Measurements from ENCODE around the gene CALB2.

DNA sequence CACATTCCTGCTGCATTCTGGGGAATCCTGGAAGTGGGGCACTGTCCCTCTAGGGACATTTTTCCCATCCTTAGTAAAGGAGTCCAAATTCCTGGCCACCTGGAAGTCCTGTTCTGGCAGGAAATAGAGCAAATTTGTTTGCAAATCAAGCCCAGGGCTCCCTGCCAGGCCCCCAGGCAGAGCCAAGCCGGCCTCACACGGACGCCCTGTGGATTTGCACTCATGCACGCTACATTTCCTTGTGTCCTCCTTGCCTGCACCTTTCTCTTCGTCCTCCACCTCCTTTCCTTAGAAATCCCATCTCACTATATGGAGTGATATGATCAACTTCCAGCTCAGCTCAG lies 7.0 kb upstream of the CALB2 start:
- TF ChIP-seq, protein P1, sequence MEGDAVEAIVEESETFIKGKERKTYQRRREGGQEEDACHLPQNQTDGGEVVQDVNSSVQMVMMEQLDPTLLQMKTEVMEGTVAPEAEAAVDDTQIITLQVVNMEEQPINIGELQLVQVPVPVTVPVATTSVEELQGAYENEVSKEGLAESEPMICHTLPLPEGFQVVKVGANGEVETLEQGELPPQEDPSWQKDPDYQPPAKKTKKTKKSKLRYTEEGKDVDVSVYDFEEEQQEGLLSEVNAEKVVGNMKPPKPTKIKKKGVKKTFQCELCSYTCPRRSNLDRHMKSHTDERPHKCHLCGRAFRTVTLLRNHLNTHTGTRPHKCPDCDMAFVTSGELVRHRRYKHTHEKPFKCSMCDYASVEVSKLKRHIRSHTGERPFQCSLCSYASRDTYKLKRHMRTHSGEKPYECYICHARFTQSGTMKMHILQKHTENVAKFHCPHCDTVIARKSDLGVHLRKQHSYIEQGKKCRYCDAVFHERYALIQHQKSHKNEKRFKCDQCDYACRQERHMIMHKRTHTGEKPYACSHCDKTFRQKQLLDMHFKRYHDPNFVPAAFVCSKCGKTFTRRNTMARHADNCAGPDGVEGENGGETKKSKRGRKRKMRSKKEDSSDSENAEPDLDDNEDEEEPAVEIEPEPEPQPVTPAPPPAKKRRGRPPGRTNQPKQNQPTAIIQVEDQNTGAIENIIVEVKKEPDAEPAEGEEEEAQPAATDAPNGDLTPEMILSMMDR (IDR thresholded peaks at IDR 0.05): no peak
- TF ChIP-seq, protein P2, sequence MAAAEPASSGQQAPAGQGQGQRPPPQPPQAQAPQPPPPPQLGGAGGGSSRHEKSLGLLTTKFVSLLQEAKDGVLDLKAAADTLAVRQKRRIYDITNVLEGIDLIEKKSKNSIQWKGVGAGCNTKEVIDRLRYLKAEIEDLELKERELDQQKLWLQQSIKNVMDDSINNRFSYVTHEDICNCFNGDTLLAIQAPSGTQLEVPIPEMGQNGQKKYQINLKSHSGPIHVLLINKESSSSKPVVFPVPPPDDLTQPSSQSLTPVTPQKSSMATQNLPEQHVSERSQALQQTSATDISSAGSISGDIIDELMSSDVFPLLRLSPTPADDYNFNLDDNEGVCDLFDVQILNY (CRISPR knock-in tag; IDR thresholded peaks at IDR 0.05): no peak
- TF ChIP-seq, protein P3, sequence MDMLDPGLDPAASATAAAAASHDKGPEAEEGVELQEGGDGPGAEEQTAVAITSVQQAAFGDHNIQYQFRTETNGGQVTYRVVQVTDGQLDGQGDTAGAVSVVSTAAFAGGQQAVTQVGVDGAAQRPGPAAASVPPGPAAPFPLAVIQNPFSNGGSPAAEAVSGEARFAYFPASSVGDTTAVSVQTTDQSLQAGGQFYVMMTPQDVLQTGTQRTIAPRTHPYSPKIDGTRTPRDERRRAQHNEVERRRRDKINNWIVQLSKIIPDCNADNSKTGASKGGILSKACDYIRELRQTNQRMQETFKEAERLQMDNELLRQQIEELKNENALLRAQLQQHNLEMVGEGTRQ (CRISPR knock-in tag; IDR thresholded peaks at IDR 0.05): no peak
- no peak for TF ChIP-seq HMGA2 (CRISPR knock-in tag; IDR thresholded peaks at IDR 0.05)
- no peak for TF ChIP-seq FOXK1 (CRISPR knock-in tag; IDR thresholded peaks at IDR 0.05)
- no peak for TF ChIP-seq TCF7 (CRISPR knock-in tag; IDR thresholded peaks at IDR 0.05; ENCODE audit: low read depth)
- TF ChIP-seq, protein P4, sequence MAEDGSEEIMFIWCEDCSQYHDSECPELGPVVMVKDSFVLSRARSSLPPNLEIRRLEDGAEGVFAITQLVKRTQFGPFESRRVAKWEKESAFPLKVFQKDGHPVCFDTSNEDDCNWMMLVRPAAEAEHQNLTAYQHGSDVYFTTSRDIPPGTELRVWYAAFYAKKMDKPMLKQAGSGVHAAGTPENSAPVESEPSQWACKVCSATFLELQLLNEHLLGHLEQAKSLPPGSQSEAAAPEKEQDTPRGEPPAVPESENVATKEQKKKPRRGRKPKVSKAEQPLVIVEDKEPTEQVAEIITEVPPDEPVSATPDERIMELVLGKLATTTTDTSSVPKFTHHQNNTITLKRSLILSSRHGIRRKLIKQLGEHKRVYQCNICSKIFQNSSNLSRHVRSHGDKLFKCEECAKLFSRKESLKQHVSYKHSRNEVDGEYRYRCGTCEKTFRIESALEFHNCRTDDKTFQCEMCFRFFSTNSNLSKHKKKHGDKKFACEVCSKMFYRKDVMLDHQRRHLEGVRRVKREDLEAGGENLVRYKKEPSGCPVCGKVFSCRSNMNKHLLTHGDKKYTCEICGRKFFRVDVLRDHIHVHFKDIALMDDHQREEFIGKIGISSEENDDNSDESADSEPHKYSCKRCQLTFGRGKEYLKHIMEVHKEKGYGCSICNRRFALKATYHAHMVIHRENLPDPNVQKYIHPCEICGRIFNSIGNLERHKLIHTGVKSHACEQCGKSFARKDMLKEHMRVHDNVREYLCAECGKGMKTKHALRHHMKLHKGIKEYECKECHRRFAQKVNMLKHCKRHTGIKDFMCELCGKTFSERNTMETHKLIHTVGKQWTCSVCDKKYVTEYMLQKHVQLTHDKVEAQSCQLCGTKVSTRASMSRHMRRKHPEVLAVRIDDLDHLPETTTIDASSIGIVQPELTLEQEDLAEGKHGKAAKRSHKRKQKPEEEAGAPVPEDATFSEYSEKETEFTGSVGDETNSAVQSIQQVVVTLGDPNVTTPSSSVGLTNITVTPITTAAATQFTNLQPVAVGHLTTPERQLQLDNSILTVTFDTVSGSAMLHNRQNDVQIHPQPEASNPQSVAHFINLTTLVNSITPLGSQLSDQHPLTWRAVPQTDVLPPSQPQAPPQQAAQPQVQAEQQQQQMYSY (CRISPR knock-in tag; IDR thresholded peaks at IDR 0.05): no peak
- TF ChIP-seq ZBTB21 (CRISPR knock-in tag; IDR thresholded peaks at IDR 0.05; ENCODE audit: borderline replicate concordance): no peak
- TF ChIP-seq, protein P5, sequence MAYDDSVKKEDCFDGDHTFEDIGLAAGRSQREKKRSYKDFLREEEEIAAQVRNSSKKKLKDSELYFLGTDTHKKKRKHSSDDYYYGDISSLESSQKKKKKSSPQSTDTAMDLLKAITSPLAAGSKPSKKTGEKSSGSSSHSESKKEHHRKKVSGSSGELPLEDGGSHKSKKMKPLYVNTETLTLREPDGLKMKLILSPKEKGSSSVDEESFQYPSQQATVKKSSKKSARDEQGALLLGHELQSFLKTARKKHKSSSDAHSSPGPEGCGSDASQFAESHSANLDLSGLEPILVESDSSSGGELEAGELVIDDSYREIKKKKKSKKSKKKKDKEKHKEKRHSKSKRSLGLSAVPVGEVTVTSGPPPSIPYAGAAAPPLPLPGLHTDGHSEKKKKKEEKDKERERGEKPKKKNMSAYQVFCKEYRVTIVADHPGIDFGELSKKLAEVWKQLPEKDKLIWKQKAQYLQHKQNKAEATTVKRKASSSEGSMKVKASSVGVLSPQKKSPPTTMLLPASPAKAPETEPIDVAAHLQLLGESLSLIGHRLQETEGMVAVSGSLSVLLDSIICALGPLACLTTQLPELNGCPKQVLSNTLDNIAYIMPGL (CRISPR knock-in tag; IDR thresholded peaks at IDR 0.05): no peak
- TF ChIP-seq CREB1 (CRISPR knock-in tag; IDR thresholded peaks at IDR 0.05): no peak
- TF ChIP-seq, protein P6, sequence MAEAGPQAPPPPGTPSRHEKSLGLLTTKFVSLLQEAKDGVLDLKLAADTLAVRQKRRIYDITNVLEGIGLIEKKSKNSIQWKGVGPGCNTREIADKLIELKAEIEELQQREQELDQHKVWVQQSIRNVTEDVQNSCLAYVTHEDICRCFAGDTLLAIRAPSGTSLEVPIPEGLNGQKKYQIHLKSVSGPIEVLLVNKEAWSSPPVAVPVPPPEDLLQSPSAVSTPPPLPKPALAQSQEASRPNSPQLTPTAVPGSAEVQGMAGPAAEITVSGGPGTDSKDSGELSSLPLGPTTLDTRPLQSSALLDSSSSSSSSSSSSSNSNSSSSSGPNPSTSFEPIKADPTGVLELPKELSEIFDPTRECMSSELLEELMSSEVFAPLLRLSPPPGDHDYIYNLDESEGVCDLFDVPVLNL (CRISPR knock-in tag; IDR thresholded peaks at IDR 0.05; ENCODE audit: borderline replicate concordance, low read depth): no peak
- TF ChIP-seq, protein P7, sequence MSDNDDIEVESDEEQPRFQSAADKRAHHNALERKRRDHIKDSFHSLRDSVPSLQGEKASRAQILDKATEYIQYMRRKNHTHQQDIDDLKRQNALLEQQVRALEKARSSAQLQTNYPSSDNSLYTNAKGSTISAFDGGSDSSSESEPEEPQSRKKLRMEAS (CRISPR knock-in tag; IDR thresholded peaks at IDR 0.05): no peak
- TF ChIP-seq, protein P8, sequence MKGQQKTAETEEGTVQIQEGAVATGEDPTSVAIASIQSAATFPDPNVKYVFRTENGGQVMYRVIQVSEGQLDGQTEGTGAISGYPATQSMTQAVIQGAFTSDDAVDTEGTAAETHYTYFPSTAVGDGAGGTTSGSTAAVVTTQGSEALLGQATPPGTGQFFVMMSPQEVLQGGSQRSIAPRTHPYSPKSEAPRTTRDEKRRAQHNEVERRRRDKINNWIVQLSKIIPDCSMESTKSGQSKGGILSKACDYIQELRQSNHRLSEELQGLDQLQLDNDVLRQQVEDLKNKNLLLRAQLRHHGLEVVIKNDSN (CRISPR knock-in tag; IDR thresholded peaks at IDR 0.05): no peak

Data from WTC11 (cell line).